ENCODE measurements around the gene KLHDC9.

The KLHDC9 gene

DNA sequence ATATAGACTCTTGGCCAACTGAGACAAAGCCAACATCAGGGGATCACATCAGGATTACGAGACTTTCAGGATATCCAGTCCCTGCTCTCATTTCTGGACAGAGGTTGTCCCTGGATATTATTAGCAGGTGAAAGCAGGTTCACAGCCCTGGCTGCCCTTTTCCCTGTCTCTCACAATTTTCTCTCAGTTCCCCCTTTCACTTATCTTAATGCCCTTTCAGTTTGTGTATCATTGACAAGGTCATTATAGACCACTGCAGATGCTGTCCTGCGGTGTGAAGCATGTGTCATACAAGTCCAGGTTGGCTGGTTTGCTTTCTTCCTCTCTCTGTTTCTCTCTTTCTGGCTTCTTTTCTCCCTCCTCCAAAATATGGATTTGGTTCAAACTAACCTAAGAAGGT is 2.1 kb upstream of the KLHDC9 start:
- no peak overlapping the region for H3K4me3 ChIP-seq (ENCODE audit: low read depth, low read length)
- TF ChIP-seq, protein P1, sequence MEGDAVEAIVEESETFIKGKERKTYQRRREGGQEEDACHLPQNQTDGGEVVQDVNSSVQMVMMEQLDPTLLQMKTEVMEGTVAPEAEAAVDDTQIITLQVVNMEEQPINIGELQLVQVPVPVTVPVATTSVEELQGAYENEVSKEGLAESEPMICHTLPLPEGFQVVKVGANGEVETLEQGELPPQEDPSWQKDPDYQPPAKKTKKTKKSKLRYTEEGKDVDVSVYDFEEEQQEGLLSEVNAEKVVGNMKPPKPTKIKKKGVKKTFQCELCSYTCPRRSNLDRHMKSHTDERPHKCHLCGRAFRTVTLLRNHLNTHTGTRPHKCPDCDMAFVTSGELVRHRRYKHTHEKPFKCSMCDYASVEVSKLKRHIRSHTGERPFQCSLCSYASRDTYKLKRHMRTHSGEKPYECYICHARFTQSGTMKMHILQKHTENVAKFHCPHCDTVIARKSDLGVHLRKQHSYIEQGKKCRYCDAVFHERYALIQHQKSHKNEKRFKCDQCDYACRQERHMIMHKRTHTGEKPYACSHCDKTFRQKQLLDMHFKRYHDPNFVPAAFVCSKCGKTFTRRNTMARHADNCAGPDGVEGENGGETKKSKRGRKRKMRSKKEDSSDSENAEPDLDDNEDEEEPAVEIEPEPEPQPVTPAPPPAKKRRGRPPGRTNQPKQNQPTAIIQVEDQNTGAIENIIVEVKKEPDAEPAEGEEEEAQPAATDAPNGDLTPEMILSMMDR (IDR thresholded peaks at IDR 0.05; ENCODE audit: low read depth, low read length, missing control alignments) = no peak
- no peak for DNase-seq (ENCODE audit: low read depth)

DNA sequence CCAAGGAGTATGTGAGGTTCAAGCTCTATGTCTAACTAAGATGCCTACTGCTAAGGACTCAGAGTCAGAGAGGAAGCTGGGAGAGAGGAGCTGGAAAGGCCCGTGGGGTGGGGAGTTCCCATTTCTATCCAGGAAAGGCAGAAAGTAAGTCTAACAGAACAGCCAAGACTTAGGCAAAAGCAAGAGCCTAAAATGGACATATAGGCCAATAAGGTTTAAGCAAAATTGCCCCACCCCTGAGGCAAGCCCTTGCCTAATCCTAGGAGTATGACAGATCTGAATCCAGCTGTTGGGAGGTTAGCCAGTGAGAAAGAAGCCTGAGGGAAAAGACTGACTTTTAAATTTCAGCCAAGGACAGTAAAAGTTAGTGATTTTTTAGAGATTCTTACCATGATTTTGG is 1.6 kb upstream of the KLHDC9 start:
- TF ChIP-seq, protein P1 (IDR thresholded peaks at IDR 0.05; ENCODE audit: low read depth, low read length, missing control alignments) = no peak
- no peak for DNase-seq (ENCODE audit: low read depth)
- H3K4me3 ChIP-seq (ENCODE audit: low read depth, low read length) = no peak overlapping the region

DNA sequence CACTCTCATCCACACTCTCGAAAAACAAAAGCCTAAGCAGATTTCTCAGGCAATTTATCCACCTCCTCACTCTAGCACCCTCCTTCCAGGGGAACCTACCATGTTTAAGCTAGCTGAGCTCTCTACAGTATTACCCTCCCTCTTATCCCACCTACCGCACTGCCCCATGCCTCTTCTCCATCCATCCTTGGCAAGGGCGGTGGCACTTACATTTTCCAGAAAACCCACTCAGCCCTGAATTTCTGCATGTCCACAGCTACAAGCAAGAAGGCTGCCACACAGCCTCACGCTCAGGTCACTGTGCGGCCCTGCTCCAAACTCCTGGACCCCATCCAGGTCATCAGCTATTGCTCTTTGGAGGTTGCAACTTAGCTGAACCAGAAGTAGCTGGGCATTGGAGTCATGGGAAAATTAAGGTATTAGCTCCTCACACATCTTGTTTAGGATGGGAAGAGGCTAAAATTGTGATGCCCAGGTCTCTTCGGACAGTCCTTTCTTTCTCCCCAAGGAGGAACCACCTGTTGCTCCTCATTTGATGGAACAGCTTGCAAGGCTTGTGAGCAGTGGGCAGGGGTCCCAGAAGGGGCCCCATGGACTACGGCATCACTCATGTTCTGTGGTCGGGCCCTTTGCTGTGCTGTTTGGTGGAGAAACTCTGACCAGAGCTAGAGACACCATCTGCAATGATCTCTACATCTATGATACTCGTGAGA is 1.1 kb downstream of the KLHDC9 start:
- DNase-seq (ENCODE audit: low read depth) = no peak
- H3K4me3 ChIP-seq (ENCODE audit: low read depth, low read length) = no peak overlapping the region; the same call in 1 of the 2 replicates
- TF ChIP-seq, protein P1 (IDR thresholded peaks at IDR 0.05; ENCODE audit: low read depth, low read length, missing control alignments) = no peak

DNA sequence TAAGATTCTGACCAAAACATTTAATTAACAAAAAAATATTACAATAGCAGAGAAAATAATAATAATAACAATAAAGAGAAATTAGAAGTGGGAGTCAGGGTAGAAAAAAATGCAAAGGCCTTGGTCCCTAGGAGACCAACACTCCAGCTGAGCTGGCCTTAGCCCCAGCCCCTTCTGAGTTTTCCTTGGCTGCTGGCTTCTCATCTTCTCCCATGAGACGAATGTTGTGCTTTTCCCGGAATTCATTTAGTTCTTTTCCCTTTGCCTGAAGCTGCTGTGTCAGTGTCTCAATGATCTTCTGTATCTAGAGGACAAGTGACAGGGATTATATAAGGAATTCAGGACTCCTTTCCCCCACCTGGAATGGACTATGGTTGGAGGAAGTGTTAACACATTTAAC is 2.4 kb downstream of the KLHDC9 start:
- DNase-seq (ENCODE audit: low read depth) = no peak
- H3K4me3 ChIP-seq (ENCODE audit: low read depth, low read length) = no peak overlapping the region
- TF ChIP-seq, protein P1 (IDR thresholded peaks at IDR 0.05; ENCODE audit: low read depth, low read length, missing control alignments) = no peak

DNA sequence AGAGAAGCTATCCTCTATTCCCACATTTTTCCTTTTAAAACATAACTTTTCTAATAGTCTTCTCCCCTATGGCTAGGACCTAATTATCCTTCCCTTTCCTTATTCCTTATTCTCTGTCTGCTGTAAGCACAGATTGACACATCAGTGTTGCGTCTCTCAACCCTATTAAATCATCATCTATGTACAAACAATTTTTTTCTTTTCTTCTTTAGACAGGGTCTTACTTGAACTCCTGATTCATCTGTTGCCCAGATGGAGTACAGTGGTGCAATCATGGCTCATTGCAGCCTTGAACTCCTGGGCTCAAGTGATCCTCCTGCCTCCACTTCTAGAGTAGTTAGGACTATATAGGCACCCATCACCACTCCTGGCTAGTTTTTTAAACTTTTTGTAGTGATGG is 8.3 kb downstream of the KLHDC9 start:
- TF ChIP-seq, protein P1 (IDR thresholded peaks at IDR 0.05; ENCODE audit: low read depth, low read length, missing control alignments) = no peak
- no peak overlapping the region for H3K4me3 ChIP-seq (ENCODE audit: low read depth, low read length)
- DNase-seq (ENCODE audit: low read depth) = no peak

DNA sequence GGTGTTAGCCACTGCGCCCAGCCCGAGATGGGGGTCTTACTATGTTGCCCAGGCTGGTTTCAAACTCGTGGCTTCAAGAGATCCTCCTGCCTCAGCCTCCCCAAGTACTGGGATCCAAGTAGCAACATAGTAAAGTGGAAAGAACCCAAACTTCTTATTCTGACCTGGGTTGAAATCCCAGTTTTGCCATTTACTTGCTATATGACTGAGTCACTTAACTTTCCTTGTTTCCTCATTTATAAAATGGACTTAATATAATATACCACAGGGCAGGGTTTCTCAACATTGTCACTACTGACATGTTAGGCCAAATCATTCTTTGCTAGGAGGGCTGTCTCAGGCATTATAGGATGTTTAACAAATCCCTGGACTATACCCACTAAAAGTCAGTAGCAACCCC is 13.0 kb downstream of the KLHDC9 start:
- no peak for DNase-seq (ENCODE audit: low read depth)
- TF ChIP-seq, protein P1 (IDR thresholded peaks at IDR 0.05; ENCODE audit: low read depth, low read length, missing control alignments) = no peak
- no peak overlapping the region for H3K4me3 ChIP-seq (ENCODE audit: low read depth, low read length)

DNA sequence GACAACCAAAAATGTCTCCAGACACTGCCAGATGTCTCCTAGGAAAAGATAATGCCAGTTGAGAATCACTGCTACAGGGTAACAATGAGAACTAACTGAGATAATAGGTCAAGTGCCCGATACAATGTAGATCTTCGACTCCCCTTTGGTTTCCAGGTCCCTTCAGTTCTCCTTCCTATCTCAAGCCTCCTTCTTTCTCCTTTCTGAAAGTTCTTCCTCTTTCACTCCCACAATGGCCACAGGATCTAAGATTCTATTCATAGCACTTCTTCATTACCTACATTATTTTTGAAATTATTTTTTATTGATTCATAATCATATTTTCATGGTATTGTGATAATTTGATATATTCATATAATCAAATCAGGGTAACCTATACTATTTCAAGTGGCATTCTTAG is 13.4 kb downstream of the KLHDC9 start:
- no peak overlapping the region for H3K4me3 ChIP-seq (ENCODE audit: low read depth, low read length)
- TF ChIP-seq, protein P1 (IDR thresholded peaks at IDR 0.05; ENCODE audit: low read depth, low read length, missing control alignments) = no peak
- DNase-seq (ENCODE audit: low read depth) = no peak

Measured in GM12864 (cell line).